Left ventricle myocardium inferior (tissue), 1 donor: ENCODE measurements around the gene CECR2. TPM values are rescaled to one million over a fixed set of nuclear protein-coding genes. Genes with fewer than 3 reads are reported as not detected.

Experiments
- DNase-seq: peaks from one replicate; pipeline ENCODE4 v3.0.0-alpha.2; 2020
- H3K27ac ChIP-seq: fragments of 200-600 bp; replicated peaks from 2 replicates; pipeline ENCODE4 v1.8.0; 2021
- H3K27me3 ChIP-seq: fragments of 200-600 bp; 2 replicates; pipeline ENCODE4 v1.8.0; 2021; ENCODE audit warnings: low read depth
- H3K36me3 ChIP-seq: fragments of 200-600 bp; 2 replicates; pipeline ENCODE4 v1.8.0; 2021
- H3K4me1 ChIP-seq: fragments of 200-600 bp; 2 replicates; pipeline ENCODE4 v1.8.0; 2021
- H3K4me3 ChIP-seq: fragments of 200-600 bp; 2 replicates; pipeline ENCODE4 v1.8.0; 2021; ENCODE audit warnings: mild to moderate bottlenecking, moderate library complexity
- H3K9me3 ChIP-seq: fragments of 200-600 bp; replicated peaks from 2 replicates; pipeline ENCODE4 v1.8.0; 2021
- CTCF ChIP-seq: fragments of 200-600 bp; IDR thresholded peaks from 2 replicates; pipeline ENCODE4 v1.8.0; 2021; ENCODE audit warnings: antibody characterized with exemption, mild to moderate bottlenecking, borderline replicate concordance
- intact Hi-C: fragments of 100-400 bp; cut with micrococcal nuclease; formaldehyde crosslinking; loops from one replicate; pipeline ENCODE4 v1.11.0; 2022
- total RNA-seq: library from RNA; stranded (reverse); fragmentation: NEBNext Ultra II Directional; extraction: Animal tissue kit (Norgen Biotek cat#: 25700); gene quantifications from one replicate; pipeline ENCODE4 v1.2.1, GENCODE V29; 2021
- donor health status: DM: no; HTN: yes; CAD: no; lungs with severe emphysema.

Gene CECR2
- total RNA-seq, 1 donor from 2014 or later, result 3.1 TPM

- Histone ChIP-seq H3K27ac (no peak overlapping the region), H3K27me3 (peaks cover 4% of the 10 kb centered on the region), H3K9me3 (no peaks in the 10 kb centered on the region), H3K36me3 (no peaks in the 10 kb centered on the region), H3K4me1 (peaks cover 6% of the 10 kb centered on the region), H3K4me3 (no peak overlapping the region)
- no peak for DNase-seq
- no peak for TF ChIP-seq CTCF
- intact Hi-C loops, result no loop called here
These were observed 35.2 kb upstream of the CECR2 start for GRCh38 chr22:17334059-17334458.

- Histone ChIP-seq H3K9me3 (no peaks in the 10 kb centered on the region), H3K4me1 (peaks cover 13% of the 10 kb centered on the region), H3K27me3 (no peaks in the 10 kb centered on the region), H3K27ac (no peak overlapping the region), H3K4me3 (no peak overlapping the region), H3K36me3 (no peaks in the 10 kb centered on the region)
- no peak for DNase-seq
- intact Hi-C loops, result no loop called here
- TF ChIP-seq CTCF, result no peak
These were observed 34.3 kb upstream of the CECR2 start for GRCh38 chr22:17334983-17335382.

GRCh38 chr22:17336061-17336460 lies 33.2 kb upstream of the CECR2 start:
- DNase-seq, result no peak
- TF ChIP-seq CTCF, result no peak
- peaks cover 13% of the 10 kb centered on the region for H3K4me1 ChIP-seq
- H3K27me3 ChIP-seq, result no peaks in the 10 kb centered on the region
- H3K27ac ChIP-seq, result no peak overlapping the region
- H3K9me3 ChIP-seq, result no peaks in the 10 kb centered on the region
- intact Hi-C loops, result no loop called here
- no peak overlapping the region for H3K4me3 ChIP-seq
- no peaks in the 10 kb centered on the region for H3K36me3 ChIP-seq

- Histone ChIP-seq H3K4me1 (peaks cover 13% of the 10 kb centered on the region), H3K27me3 (no peaks in the 10 kb centered on the region), H3K27ac (no peak overlapping the region), H3K9me3 (no peaks in the 10 kb centered on the region), H3K4me3 (no peak overlapping the region), H3K36me3 (no peaks in the 10 kb centered on the region)
- intact Hi-C loops, result no loop called here
- no peak for TF ChIP-seq CTCF
- DNase-seq, result no peak
These were observed 31.6 kb upstream of the CECR2 start for GRCh38 chr22:17337639-17338038.

- no peaks in the 10 kb centered on the region for H3K27me3 ChIP-seq
- peak overlapping the region; percentile 38 for H3K27ac ChIP-seq
- H3K4me1 ChIP-seq, result peaks cover 13% of the 10 kb centered on the region
- no peak for TF ChIP-seq CTCF
- H3K4me3 ChIP-seq, result no peak overlapping the region
- no peaks in the 10 kb centered on the region for H3K36me3 ChIP-seq
- no peak for DNase-seq
- H3K9me3 ChIP-seq, result no peaks in the 10 kb centered on the region
- intact Hi-C loops, result no loop called here
These were observed 30.1 kb upstream of the CECR2 start for GRCh38 chr22:17339095-17339693.
